Stimulated activated CD4-positive, alpha-beta T cell treated with anti-CD3 and anti-CD28 coated beads, Interleukin-12 subunit alpha, Interleukin-12 subunit beta, amount 100 ng/mL, for 24 hours (primary cell): ENCODE data around the gene KCNMB3.
"Not testable (repeated sequence)": the region's sequence is repeated elsewhere in the genome, so short reads cannot be mapped to it uniquely, and the experiment has no call there.

Experiments
- DNase-seq, 2 experiments: peaks; one replicate each; pipeline ENCODE4 v3.0.0-alpha.2; 2020; ENCODE audit warnings: low read depth in 2 of 2

The KCNMB3 gene

DNA sequence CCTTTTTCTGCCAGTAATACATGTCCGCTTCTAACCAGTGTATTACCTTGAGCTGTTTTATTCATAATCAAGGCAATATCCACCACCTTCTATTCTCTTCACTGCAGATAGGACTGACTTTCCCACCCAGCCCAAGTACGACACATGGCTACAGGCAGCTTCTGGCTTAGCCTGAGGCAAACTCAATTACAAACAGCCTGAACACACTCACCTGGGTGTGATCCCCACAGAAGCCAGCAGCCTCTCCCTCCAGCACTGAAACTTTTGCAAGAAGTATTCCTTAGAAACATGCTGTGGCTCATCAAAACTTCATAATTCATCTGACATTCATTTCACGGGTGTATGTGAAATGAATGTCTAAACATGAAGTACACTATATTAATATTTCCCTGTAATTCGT is 13.5 kb upstream of the KCNMB3 start:
- no peak for DNase-seq

DNA sequence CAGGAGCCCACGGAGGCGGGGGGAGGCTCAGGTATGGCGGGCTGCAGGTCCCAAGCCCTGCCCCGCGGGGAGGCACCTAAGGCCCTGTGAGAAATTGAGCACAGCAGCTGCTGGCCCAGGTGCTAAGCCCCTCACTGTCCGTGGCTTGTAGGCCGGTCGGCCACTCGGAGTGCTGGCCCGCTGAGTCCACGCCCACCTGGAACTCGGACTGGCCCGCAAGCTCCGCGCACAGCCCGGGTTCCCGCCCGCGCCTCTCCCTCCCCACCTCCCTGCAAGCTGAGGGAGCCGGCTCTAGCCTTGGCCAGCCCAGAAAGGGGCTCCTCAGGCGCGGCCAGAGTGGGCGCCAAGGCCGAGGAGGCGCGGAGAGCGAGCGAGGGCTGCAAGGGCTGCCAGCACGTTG is 12.2 kb upstream of the KCNMB3 start:
- no peak for DNase-seq

DNA sequence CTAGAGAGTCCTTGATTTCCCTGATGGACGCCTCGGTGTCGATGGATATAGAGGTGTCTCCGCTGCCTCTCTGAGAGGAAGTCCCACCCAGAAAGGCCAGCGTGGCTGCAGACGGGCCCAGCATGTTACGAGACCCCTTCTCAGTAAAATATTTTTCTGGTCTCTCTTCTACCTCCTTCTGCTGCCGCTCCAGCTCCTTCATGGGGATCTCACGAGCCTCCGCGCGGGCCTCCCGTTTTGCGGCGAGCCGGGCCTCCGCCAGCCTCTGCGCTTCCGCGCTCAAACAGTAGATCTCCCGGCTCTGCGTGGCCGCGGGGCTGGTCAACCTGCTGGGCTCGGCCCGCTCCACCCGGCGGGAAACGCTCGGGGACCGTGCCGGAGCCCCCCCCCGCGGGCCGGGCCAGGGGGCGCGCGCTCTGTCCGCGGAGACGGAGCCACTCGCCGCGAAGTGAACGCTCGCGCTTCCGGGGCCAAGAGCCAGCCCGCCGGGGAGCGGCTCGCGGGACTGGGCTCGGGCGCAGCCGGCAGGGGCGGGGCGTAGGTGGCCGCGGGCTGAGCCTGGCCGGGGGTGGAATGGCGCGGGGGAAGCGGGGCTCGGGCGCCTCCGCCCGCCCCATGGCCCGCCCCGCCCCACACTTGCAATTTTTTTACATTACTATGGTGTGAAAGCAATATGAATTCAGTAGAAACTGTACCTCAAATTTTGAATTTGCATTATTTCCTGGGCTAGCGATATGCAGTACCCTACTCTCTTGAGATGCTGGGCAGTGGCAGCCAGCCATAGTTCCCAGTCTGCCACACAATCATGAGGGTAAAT is 10.2 kb upstream of the KCNMB3 start:
- DNase-seq = peak; percentile 30 to 60

DNA sequence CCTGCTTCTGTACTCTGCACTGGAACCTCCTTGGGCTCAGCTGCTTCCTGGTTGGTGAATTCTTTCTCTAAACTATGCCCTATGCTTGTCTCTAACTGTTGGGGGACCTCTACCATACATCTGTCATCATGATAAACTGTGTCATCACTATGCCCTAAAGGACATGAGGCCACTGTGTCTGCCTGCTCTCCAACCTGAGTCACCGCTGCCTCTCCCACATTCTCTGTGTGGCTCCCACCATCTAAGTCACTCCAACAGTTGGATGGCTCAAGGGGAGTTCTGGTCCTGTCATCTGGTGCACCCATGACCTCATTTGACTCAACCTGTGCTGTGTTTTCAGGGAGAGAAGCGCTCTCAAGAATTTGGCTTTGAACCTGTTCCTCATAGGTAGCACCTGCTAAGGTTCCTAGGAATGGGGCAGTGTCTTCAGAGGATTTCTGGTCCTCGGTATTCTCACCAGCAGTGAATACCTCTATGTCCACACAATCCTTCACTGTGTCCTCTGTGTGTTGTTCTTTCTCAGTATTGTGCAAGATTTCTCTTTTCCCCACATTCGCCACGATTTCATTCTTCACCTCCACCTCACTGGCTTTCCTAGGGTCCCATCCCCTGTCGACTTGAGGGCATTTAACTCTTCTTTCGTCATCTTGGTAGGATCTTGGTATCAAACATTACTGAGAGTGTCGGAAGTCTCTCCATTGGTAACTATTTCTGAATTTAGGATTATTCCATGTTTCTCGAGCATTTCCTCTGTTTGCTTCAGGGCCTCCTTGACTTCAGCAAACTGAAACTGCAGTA is 9.2 kb upstream of the KCNMB3 start:
- DNase-seq = not testable (repeated sequence)

DNA sequence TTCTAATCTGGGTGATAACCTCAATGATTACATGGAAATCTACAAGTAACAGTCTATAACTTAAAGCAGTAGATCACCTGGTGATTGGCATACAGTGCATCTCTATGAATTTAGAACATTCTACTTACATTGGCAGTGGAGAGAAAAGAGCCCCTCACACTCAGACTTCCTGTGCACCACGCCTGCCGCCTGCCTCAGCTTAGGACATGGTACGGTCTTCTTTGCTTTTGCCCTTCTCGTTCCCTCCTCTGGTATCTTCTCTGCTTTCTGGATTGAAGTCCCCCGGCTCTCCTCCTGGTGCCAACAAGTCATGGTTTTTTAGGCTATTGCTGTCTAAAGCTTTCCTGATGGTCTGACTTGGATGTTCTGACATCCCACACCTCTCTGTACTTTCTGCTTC is 7.9 kb upstream of the KCNMB3 start:
- no peak for DNase-seq

DNA sequence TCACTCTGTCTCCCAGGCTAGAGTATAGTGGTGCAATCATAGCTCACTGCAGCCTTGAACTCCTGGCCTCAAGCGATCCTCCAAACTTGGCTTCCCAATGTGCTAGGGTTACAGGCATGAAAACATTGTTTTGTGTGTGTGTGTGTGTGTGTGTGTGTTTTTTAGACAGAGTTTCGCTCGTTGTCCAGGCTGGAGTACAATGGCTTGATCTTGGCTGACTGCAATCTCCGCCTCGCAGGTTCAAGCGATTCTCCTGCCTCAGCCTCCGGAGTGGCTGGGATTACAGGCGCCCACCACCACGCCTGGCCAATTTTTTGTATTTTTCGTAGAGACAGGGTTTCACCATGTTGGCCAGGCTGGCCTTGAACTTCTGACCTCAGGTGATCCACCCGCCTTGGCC is 6.8 kb upstream of the KCNMB3 start:
- not testable (repeated sequence) for DNase-seq

DNA sequence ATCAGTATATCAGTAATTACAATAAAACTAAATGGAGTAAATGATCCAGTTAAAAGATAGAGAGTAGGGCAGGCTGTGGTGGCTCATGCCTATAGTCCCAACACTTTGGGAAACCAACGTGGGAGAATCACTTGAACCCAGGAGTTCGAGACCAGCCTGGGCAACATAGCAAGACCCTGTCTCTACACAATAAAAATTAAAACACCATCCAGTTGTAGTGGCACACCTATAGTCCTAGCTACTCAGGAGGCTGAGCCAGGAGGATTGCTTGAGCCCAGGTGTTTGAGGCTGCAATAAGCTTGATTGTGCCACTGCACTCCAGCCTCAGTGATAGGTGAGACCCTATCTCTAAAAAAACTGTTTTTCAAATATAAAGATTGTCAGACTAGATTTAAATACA is 5.9 kb upstream of the KCNMB3 start:
- no peak for DNase-seq

DNA sequence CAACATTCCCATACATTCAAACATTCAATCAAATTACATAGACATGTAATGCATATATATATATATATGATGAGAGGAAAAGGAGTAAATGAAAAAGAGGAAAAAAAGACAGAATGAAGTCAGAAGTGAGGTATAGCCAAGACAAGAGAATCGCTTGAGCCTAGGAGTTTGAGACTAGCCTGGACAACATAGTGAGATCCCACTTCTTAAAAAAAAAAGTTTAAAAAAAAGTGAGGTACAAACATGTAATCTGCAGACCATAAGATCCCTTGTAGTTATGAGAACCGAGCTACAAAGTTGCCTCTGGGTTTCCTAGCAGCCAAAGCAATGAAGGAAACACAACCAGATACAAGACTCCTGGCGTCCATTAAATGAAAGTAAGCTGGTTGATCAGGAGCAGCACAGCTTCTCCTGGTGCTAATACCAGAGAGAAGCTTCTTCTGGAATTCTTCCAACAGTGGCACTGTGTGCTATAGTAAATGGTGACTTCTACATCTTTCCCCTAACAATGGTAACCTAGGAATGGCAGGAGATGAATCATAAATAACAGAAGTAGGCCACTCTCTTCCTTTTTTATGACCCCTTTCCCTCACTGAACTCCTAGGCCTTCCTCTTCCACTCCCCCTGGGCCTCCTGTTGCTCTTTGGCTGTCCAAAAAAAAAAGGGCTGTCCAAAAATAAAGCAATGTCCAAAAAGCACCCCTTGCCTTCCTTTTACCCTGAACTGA is 3.5 kb downstream of the KCNMB3 start:
- DNase-seq = no peak

DNA sequence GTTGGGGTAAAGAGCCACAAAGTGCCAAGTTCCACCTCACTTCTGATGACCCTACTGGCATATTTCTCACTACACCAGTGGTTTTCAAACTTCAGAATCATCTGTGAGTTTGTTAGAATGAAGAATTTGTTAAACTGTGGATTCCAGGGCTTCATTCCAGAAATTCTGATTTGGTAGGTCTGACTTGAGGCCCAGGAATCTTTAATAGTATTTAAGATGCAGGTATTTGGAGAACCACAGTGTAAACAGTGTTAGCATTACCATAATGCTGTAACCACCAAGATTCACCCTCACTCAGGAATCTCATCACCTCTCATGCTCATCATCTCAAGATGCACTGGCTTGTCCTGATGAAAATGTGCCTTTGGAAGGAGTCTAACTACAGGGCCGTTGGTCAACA is 6.0 kb downstream of the KCNMB3 start:
- no peak for DNase-seq

DNA sequence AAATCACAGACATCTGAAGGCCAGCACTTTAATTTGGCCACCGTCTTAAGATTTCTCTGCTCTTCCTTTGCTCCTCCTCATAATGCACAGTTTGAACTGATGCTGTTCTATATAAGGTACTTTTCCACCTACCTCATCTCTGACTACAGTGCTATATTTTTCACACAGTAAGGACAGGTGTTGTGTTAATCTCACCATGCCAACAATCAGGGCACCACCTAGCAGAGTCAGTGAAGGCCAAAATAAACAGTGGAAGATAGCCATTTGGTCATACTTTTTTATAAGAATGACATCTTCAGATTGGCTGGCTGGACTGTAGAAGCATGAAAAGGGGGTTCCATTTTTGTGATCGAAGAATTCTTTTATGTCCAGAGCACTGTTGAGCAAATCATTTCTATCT is 8.1 kb downstream of the KCNMB3 start:
- DNase-seq = not testable (repeated sequence)

DNA sequence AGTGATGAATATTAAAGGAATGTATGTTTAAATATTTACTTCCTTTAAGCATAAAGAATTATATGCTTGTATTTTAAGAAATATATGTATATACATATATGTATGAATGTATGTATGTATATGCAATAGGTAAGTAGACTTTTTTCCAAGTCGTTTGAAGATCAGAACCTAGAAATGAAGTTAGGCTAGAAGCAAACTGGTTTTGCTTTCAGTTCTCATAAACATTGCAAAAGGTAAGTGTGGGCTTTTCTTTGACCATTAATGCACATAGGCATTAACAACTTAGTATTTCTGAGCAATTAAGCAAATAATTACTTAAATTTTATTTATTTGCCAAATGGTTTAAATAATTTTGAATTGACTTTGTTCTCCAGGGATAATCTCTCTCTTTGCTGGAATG is 10.6 kb downstream of the KCNMB3 start:
- DNase-seq = not testable (repeated sequence)

DNA sequence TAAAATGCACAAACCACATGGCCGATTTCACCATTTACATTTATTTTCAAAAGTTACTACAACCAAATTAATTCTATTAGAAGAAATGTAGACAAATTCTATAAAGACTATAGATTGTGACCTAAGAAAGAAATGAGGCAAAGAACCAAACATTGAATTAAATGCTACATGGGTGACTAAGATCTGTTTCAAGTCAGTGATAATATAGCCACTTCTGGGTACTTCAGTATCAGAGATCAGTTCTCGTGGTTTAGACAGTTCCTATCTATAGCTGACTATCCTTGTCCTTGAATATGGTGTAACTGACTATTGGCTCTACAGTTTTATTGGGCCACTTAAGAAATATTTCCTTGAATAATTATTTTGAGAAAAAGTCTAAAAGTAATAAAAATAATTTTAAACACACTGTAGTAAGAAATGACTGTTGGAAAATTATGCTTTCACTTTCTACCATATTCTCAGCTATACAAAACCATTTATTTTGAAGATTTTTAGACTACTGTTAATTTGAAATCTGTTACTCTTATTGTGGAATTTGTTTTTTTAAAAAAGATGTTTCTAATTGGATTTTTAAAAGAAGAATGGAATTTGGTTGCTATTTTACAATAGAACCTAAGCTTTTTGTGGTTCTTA is 14.1 kb downstream of the KCNMB3 start:
- DNase-seq = no peak

DNA sequence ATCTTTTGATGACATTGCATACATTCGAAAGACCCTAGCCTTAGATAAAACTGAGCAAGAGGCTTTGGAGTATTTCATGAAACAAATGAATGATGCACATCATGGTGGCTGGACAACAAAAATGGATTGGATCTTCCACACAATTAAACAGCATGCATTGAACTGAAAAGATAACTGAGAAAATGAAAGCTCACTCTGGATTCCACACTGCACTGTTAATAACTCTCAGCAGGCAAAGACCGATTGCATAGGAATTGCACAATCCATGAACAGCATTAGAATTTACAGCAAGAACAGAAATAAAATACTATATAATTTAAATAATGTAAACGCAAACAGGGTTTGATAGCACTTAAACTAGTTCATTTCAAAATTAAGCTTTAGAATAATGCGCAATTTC is 16.7 kb downstream of the KCNMB3 start:
- no peak for DNase-seq

DNA sequence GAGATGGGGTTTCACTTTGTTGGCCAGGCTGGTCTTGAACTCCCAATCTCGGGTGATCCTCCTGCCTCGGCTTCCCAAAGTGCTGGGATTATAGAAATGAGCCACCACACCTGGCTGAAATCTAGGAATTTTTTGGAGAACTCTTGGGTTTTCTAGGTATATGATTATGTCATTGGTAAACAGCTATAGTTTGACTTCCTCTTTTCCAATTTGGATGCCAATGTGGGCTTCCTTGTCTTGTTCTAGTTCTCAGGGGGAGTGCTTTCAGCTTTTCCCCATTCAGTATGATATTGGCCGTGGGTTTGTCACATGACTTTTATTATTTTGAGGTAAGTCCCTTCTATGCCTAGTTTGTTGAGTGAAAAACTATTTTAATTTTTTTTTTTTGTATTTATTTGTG is 17.9 kb downstream of the KCNMB3 start:
- DNase-seq = no peak

DNA sequence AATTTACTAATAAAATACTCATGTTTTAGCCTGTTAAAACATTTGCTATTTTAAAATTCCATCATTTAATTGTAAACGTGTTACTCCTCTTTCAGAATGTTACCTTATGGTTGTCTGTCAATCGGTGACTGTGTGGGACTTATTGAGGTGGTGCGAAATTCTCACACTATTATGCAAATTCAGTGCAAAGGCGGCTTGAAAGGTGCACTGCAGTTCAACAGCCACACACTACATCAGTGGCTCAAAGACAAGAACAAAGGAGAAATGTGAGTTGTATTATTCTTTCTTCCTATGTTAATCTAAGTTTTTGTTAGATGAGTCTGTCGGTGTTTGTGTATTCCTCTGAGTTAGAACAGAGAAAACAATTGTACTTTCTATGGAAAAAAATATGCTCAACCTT is 21.7 kb downstream of the KCNMB3 start:
- DNase-seq = no peak

DNA sequence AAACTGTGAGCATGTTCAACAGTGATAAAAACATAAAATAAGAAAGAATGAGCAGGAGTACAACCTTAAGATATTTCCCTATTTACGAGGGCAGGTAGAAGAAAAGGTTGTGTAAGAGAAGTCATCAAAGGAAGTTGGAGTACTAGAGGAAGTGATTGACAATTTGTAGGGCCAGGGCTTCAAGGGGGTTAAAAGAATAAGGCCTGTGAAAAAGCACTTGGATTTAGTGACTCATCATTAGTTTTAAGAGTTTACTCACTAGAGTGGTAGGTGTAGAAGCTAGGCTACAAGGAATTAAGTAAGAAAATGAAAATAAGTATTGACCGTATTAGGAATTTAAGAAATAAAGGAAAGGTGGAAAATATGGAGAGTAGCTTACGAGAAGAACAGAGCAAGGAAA is 23.6 kb downstream of the KCNMB3 start:
- no peak for DNase-seq

DNA sequence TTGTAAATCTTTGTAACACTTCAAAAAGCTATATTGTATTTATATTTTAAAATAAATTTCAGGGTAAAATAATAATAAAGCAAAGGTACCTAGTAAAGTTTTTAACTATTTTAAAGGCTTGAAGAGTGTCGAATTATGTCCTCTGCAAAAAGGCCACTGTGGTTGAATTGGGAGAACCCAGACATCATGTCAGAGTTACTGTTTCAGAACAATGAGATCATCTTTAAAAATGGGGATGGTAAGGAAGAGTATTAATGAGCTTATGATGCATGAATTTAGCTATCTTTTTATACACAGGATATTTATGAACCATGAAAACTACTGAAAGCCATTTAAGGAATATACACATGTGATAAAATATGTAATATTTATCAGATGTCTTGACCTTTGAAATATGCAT is 26.3 kb downstream of the KCNMB3 start:
- no peak for DNase-seq

DNA sequence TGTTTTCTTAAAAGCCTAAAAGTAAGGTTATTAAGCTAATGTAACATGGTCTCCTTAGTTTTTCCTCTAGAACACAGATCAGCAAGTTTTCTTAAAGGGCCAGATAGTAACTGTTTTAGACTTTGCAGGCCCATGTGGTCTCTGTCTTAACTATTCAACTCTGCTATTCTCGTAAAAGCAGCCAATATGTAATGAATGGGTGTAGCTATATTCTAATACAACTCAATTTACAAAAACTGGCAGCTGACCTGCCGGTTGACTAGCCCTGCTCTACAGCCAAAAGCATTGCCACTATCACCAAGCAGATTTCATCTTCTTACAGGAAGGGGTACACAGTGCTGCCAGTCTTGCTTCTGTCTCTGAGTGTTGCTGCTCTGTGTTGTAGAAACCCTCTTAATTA is 27.4 kb downstream of the KCNMB3 start:
- DNase-seq = no peak

DNA sequence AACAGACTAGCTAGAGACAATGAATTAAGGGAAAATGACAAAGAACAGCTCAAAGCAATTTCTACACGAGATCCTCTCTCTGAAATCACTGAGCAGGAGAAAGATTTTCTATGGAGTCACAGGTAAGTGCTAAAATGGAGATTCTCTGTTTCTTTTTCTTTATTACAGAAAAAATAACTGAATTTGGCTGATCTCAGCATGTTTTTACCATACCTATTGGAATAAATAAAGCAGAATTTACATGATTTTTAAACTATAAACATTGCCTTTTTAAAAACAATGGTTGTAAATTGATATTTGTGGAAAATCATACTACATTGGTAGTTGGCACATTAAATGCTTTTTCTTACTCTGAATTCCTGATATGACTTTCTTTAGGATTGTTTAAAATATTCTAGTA is 32.7 kb downstream of the KCNMB3 start:
- DNase-seq = not testable (repeated sequence)

DNA sequence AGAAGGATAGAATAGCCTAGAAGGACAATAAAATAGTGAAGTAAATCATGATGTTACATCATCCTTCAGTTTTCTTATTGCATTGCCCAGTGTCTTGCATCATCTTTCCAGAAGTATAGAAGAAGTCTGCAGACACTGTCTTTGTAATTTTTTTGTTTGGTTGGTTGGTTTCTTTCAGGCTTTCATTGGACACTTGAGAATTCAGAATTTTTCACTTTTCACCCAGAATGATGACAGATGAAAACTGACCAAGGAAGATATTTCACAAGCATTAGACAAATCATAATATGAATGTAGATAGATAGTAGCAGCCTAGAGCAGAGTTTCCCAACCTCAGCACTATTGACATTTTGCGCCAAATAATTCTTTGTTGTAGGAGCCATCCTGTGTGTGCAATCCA is 35.4 kb downstream of the KCNMB3 start:
- DNase-seq = not testable (repeated sequence)

DNA sequence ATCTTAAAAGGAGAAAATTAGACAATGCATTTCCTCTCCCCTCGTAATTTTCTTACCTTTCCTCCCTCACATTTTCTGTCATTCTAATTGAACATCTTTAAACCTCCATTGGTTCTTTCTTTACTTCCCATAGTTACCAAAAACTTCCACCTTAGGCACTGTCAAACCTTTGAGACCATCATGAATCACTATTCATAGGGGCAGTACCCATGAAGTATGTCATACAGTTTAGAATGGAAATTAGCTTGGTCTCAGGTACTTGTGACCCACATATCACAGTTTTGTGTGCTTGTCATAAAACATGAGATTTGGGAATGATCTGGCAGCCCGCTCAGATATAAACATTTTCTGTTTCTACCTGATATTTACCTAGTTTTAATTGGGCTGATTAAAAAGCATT is 50.1 kb downstream of the KCNMB3 start:
- DNase-seq = no peak

DNA sequence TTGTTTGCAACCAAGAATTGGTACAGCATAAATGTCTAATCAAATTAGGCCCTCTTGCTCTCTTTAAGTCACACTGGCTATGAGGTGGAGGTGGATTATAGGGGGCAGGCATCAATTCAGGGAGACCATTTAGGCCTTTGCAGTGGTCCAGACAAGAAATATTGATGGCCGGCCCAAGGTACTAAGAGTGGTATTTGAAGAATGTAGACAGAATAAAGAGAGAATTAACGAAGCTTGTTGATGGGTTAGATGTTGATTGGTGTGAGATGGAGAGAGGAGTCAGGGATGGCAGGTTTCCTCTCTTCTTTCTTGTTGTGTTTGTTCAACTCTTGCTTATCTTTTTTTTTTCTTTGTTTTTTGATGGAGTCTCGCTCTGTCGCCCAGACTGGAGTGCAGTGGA is 54.2 kb downstream of the KCNMB3 start:
- no peak for DNase-seq
